ENCODE data around the gene NDC80. TPM values are rescaled to one million over a fixed set of nuclear protein-coding genes. Genes with fewer than 3 reads are reported as not detected.
A peak's percentile ranks its signal among the peaks of the same experiment; 100 is the strongest.

NDC80 gene
- total and polyA plus RNA-seq, 8 donors = 1.7 to 47.6 (median 22.3) TPM

GRCh38 chr18:2572171-2572569 lies 813 bp downstream of the NDC80 start:
- peaks cover 9 to 44% of the 10 kb centered on the region in 2 donors for H3K4me1 ChIP-seq
- no peaks in the 10 kb centered on the region for H3K27me3 ChIP-seq
- intact Hi-C loops (cut with DNase I) = no loop called here
- DNase-seq (no peak), ATAC-seq (no peak)
- no peak overlapping the region for H3K27ac ChIP-seq
- H3K9me3 ChIP-seq = no peaks in the 10 kb centered on the region
- TF ChIP-seq CTCF (IDR thresholded peaks at IDR 0.05) = no peak
- H3K4me3 ChIP-seq = peak overlapping the region; percentile 57 to 58
- no peaks in the 10 kb centered on the region for H3K36me3 ChIP-seq

GRCh38 chr18:2572892-2573291 lies 1.5 kb downstream of the NDC80 start:
- H3K4me3 ChIP-seq = no peak overlapping the region

GRCh38 chr18:2573408-2573807 lies 2.1 kb downstream of the NDC80 start:
- TF ChIP-seq CTCF (IDR thresholded peaks at IDR 0.05) = no peak
- ATAC-seq = no peak
- no peak overlapping the region for H3K27ac ChIP-seq
- no peak overlapping the region for H3K4me3 ChIP-seq
- no peaks in the 10 kb centered on the region for H3K9me3 ChIP-seq
- intact Hi-C loops (cut with DNase I) = no loop called here
- H3K36me3 ChIP-seq = no peaks in the 10 kb centered on the region
- peaks cover 9 to 44% of the 10 kb centered on the region in 2 donors for H3K4me1 ChIP-seq
- no peaks in the 10 kb centered on the region for H3K27me3 ChIP-seq
- DNase-seq = no peak

More at GRCh38 chr18:2572892-2573291, 1.5 kb downstream of the NDC80 start:
- intact Hi-C loops (cut with DNase I) = no loop called here
- Histone ChIP-seq H3K9me3 (no peaks in the 10 kb centered on the region), H3K36me3 (no peaks in the 10 kb centered on the region), H3K27ac (no peak overlapping the region), H3K4me1 (peaks cover 9 to 44% of the 10 kb centered on the region in 2 donors), H3K27me3 (no peaks in the 10 kb centered on the region)
- no peak for TF ChIP-seq CTCF (IDR thresholded peaks at IDR 0.05)
- no peak for DNase-seq
- no peak for ATAC-seq

- TF ChIP-seq CTCF (IDR thresholded peaks at IDR 0.05) = no peak
- no peak for DNase-seq
- no peak overlapping the region for H3K27ac ChIP-seq
Measured at GRCh38 chr18:2587788-2588187, 16.4 kb downstream of the NDC80 start.

GRCh38 chr18:2588666-2589344 lies 17.4 kb downstream of the NDC80 start:
- no peaks in the 10 kb centered on the region for H3K9me3 ChIP-seq
- H3K4me3 ChIP-seq = no peak overlapping the region
- intact Hi-C loops (cut with DNase I) = no loop called here
- H3K27ac ChIP-seq = no peak overlapping the region
- ATAC-seq = no peak
- no peak for TF ChIP-seq CTCF (IDR thresholded peaks at IDR 0.05)
- H3K27me3 ChIP-seq = no peaks in the 10 kb centered on the region
- no peak for DNase-seq
- no peaks in the 10 kb centered on the region for H3K36me3 ChIP-seq
- no peaks in the 10 kb centered on the region for H3K4me1 ChIP-seq

More at GRCh38 chr18:2587788-2588187, 16.4 kb downstream of the NDC80 start:
- Histone ChIP-seq H3K9me3 (no peaks in the 10 kb centered on the region), H3K27me3 (no peaks in the 10 kb centered on the region), H3K4me3 (no peak overlapping the region), H3K36me3 (no peaks in the 10 kb centered on the region), H3K4me1 (no peaks in the 10 kb centered on the region)
- intact Hi-C loops (cut with DNase I) = no loop called here
- no peak for ATAC-seq
